HepG2 (cell line): Measurements from ENCODE around the gene RPL41. TPM values are rescaled to one million over a fixed set of nuclear protein-coding genes. Genes with fewer than 3 reads are reported as not detected.

ENCODE experiments used
- BRCA1 ChIP-seq: sonication (generic); formaldehyde crosslinking; IDR thresholded peaks from 2 replicates; pipeline ENCODE4 v1.4.0; 2020; ENCODE audit warnings: missing genetic modification reagents
- GMEB2 ChIP-seq: IDR thresholded peaks from 2 replicates; pipeline ENCODE4 v1.6.1; 2016; ENCODE audit warnings: missing biosample characterization, missing genetic modification reagents, low read depth
- ISL2 ChIP-seq: sonication (generic); formaldehyde crosslinking; IDR thresholded peaks from 2 replicates; pipeline ENCODE4 v1.5.0; 2020; ENCODE audit warnings: missing genetic modification reagents
- KLF16 ChIP-seq, 2 experiments: sonication (generic) in 1 of 2; formaldehyde crosslinking in 1 of 2; IDR thresholded peaks; 2 replicates each; pipeline versions ENCODE4 v1.6.1 to v1.8.0; 2016 to 2023; ENCODE audit warnings: missing genetic modification reagents in 2 of 2, missing compliant biosample characterization in 1 of 2
- MED1 ChIP-seq: sonication (generic); formaldehyde crosslinking; IDR thresholded peaks from 2 replicates; pipeline ENCODE4 v1.4.0; 2020; ENCODE audit warnings: missing genetic modification reagents
- NFIB ChIP-seq: sonication (generic); formaldehyde crosslinking; IDR thresholded peaks from 2 replicates; pipeline ENCODE4 v1.9.0; 2021; ENCODE audit warnings: missing genetic modification reagents, mild to moderate bottlenecking, borderline replicate concordance
- NFYB ChIP-seq: sonication (generic); formaldehyde crosslinking; IDR thresholded peaks from 2 replicates; pipeline ENCODE4 v1.4.0; 2020; ENCODE audit warnings: missing genetic modification reagents
- NONO ChIP-seq, 2 experiments: fragments of 450-650 bp in 1 of 2; sonication (generic) in 1 of 2; formaldehyde crosslinking in 1 of 2; IDR thresholded peaks in 1 of 2; conservative IDR thresholded peaks in 1 of 2; 2 replicates each; pipeline versions ENCODE4 v1.6.1 to v1.8.0; 2017 to 2022; ENCODE audit warnings: mild to moderate bottlenecking in 1 of 2, missing genetic modification reagents in 1 of 2, moderate library complexity in 1 of 2
- POLR2G ChIP-seq: fragments of 200-400 bp; formaldehyde crosslinking; IDR thresholded peaks from 2 replicates; pipeline ENCODE4 v1.6.1; 2018; ENCODE audit warnings: mild to moderate bottlenecking, low read depth, low read length, moderate library complexity
- PRMT3 ChIP-seq: sonication (generic); formaldehyde crosslinking; IDR thresholded peaks from 2 replicates; pipeline ENCODE4 v1.8.1; 2022; ENCODE audit warnings: low read depth, mild to moderate bottlenecking, moderate library complexity, missing genetic modification reagents, borderline replicate concordance
- SIN3B ChIP-seq: fragments of 150-350 bp; IDR thresholded peaks from 2 replicates; pipeline ENCODE4 v1.6.1; 2014; ENCODE audit warnings: low read length
- SNRNP70 ChIP-seq: fragments of 200-400 bp; formaldehyde crosslinking; IDR thresholded peaks from 2 replicates; pipeline ENCODE4 v1.6.1; 2017; ENCODE audit warnings: mild to moderate bottlenecking, low read depth, low read length, moderate library complexity
- SRSF1 ChIP-seq: fragments of 200-400 bp; formaldehyde crosslinking; optimal IDR thresholded peaks from 2 replicates; pipeline ENCODE3; 2017; ENCODE audit warnings: mild to moderate bottlenecking, low read depth, low read length, moderate library complexity
- TGIF2 ChIP-seq: IDR thresholded peaks from 2 replicates; pipeline ENCODE4 v1.6.1; 2016; ENCODE audit warnings: control low read depth, missing compliant biosample characterization
- ZBTB3 ChIP-seq: sonication (generic); formaldehyde crosslinking; IDR thresholded peaks from 2 replicates; pipeline ENCODE4 v1.4.0; 2020; ENCODE audit warnings: low read depth, mild to moderate bottlenecking, moderate library complexity, missing genetic modification reagents, borderline replicate concordance
- ZIK1 ChIP-seq: sonication (generic); formaldehyde crosslinking; IDR thresholded peaks from 2 replicates; pipeline ENCODE4 v1.5.0; 2020; ENCODE audit warnings: mild to moderate bottlenecking, low read depth, missing genetic modification reagents, borderline replicate concordance
- polyA plus RNA-seq, 8 experiments: library from polyadenylated mRNA; depleted of rRNA in 3 of 8; stranded (reverse) in 7 of 8; unstranded in 1 of 8; fragments of >200 nt; fragmentation: Illumina TruSeq in 4 of 8; extraction: Trizol in 4 of 8; gene quantifications; 2 replicates each; pipeline versions ENCODE4 v1.2.1 to v1.2.3, GENCODE V29; 2011 to 2016; ENCODE audit warnings: low read depth in 4 of 8, missing spikeins in 1 of 8, mixed read lengths in 1 of 8; ENCODE audit not compliant: insufficient read depth in 1 of 8
- total RNA-seq, 5 experiments: library from RNA; depleted of rRNA; stranded (reverse); fragments of >200 nt; fragmentation: Illumina TruSeq; extraction: Trizol; gene quantifications; 2 replicates each; pipeline ENCODE4 v1.2.3, GENCODE V29; 2016; ENCODE audit warnings: low read depth in 1 of 5
- TF ChIP-seq, protein P1 (sequence below): IDR thresholded peaks from 2 replicates; pipeline ENCODE4 v1.6.1; 2016; ENCODE audit warnings: missing compliant biosample characterization, missing genetic modification reagents, borderline replicate concordance
- TF ChIP-seq, protein P2 (sequence below): sonication (generic); formaldehyde crosslinking; IDR thresholded peaks from 2 replicates; pipeline ENCODE4 v1.5.0; 2020; ENCODE audit warnings: missing genetic modification reagents, mild to moderate bottlenecking, borderline replicate concordance
- TF ChIP-seq, protein P3 (sequence below): sonication (generic); formaldehyde crosslinking; IDR thresholded peaks from 2 replicates; pipeline ENCODE4 v1.5.1; 2020; ENCODE audit warnings: missing genetic modification reagents, mild to moderate bottlenecking, borderline replicate concordance

Gene RPL41
- total and polyA plus RNA-seq, 2 of the 13 experiments (the other 11 are each of a cell fraction or from before 2014, with no cell fraction given): 4,012 to 7,670 TPM

DNA sequence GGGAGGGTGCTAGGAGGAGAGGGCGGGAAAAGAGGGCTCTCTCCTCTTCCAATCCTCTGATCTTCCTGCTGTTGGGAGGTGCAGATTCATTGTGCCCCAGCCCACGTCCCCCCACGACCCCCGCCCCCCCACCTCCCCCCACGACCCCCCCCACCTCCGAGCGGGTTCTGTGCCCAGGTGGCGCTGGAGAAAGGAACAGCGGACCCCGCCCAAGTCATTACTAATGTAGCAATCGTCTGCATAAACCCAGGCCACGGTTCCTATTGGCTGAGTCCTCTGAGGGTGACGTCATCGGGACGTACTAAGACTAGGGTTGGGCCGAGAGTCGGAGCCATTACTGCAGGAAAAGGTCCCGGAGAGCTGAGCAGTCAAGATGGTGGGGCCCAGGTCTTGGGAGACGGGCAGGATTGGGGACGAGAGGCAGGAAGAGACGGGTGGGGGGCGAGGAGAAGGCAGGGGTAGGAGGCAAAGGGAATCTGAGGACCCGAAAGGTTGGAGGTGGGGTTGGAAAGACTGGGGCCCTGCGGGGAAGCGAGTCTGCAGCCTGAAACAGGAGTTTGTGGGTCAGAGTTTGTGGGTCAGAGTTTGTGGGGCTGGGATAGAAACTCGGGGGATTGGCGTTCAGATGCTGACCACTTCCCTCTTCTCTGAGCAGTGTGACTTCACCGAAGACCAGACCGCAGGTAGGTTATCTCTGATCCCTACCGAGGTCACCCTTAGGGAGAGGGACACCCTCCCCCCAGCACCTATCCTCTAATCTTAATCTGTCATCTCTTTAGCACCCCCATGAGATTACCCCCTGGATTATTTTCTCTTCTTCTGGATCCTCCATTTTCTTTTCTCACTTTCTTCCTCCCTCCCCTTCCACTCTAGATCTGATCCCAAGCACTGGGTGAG lies 41.8 kb downstream of the RPL41 start, which contains the start of gene MYL6 (continued):
- TF ChIP-seq BRCA1 (peak; percentile 76; the same call in 1 of the 2 replicates), ISL2 (peak; percentile 40), GMEB2 (CRISPR knock-in tag) (no peak), NFIB (CRISPR knock-in tag) (no peak), ZIK1 (CRISPR knock-in tag) (peak; percentile 33; the same call in 1 of the 2 replicates), TGIF2 (CRISPR knock-in tag) (peak; percentile 75; the same call in 1 of the 2 replicates), PRMT3 (CRISPR knock-in tag) (no peak), SNRNP70 (no peak), NONO (IDR thresholded peaks at IDR 0.05) (no peak), NONO (CRISPR knock-in tag; conservative IDR thresholded peaks at IDR 0.05) (peak; percentile 82; the same call in 1 of the 2 replicates), KLF16 (CRISPR knock-in tag; IDR thresholded peaks at IDR 0.05) (0 out of 4 replicates have a peak, but pooled peaks of 1 of the 2 experiments have one; percentile 47), ZBTB3 (CRISPR knock-in tag) (no peak), SIN3B (no peak), MED1 (CRISPR knock-in tag) (peak; percentile 22; the same call in 1 of the 2 replicates), SRSF1 (peak; percentile 62), POLR2G (peak; percentile 99), NFYB (CRISPR knock-in tag) (peak; percentile 75)
- TF ChIP-seq, protein P1, sequence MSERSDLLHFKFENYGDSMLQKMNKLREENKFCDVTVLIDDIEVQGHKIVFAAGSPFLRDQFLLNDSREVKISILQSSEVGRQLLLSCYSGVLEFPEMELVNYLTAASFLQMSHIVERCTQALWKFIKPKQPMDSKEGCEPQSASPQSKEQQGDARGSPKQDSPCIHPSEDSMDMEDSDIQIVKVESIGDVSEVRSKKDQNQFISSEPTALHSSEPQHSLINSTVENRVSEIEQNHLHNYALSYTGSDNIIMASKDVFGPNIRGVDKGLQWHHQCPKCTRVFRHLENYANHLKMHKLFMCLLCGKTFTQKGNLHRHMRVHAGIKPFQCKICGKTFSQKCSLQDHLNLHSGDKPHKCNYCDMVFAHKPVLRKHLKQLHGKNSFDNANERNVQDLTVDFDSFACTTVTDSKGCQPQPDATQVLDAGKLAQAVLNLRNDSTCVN (CRISPR knock-in tag): no peak
- TF ChIP-seq, protein P2, sequence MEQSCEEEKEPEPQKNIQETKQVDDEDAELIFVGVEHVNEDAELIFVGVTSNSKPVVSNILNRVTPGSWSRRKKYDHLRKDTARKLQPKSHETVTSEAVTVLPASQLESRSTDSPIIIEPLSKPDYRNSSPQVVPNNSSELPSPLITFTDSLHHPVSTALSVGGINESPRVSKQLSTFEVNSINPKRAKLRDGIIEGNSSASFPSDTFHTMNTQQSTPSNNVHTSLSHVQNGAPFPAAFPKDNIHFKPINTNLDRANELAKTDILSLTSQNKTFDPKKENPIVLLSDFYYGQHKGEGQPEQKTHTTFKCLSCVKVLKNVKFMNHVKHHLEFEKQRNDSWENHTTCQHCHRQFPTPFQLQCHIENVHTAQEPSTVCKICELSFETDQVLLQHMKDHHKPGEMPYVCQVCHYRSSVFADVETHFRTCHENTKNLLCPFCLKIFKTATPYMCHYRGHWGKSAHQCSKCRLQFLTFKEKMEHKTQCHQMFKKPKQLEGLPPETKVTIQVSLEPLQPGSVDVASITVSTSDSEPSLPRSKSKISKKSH (CRISPR knock-in tag): no peak
- TF ChIP-seq, protein P3, sequence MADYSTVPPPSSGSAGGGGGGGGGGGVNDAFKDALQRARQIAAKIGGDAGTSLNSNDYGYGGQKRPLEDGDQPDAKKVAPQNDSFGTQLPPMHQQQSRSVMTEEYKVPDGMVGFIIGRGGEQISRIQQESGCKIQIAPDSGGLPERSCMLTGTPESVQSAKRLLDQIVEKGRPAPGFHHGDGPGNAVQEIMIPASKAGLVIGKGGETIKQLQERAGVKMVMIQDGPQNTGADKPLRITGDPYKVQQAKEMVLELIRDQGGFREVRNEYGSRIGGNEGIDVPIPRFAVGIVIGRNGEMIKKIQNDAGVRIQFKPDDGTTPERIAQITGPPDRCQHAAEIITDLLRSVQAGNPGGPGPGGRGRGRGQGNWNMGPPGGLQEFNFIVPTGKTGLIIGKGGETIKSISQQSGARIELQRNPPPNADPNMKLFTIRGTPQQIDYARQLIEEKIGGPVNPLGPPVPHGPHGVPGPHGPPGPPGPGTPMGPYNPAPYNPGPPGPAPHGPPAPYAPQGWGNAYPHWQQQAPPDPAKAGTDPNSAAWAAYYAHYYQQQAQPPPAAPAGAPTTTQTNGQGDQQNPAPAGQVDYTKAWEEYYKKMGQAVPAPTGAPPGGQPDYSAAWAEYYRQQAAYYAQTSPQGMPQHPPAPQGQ (CRISPR knock-in tag): peak; percentile 88; the same call in 1 of the 2 replicates
